Dedifferentiated amniotic fluid mesenchymal stem cell (primary cell): ENCODE data around the gene RCBTB1.
A peak's percentile ranks its signal among the peaks of the same experiment; 100 is the strongest.
"Not testable (repeated sequence)": the region's sequence is repeated elsewhere in the genome, so short reads cannot be mapped to it uniquely, and the experiment has no call there.

Experiments used
- DNase-seq: peaks from one replicate; pipeline ENCODE4 v3.0.0-alpha.2; 2016; ENCODE audit errors: extremely low spot score

The RCBTB1 gene

DNA sequence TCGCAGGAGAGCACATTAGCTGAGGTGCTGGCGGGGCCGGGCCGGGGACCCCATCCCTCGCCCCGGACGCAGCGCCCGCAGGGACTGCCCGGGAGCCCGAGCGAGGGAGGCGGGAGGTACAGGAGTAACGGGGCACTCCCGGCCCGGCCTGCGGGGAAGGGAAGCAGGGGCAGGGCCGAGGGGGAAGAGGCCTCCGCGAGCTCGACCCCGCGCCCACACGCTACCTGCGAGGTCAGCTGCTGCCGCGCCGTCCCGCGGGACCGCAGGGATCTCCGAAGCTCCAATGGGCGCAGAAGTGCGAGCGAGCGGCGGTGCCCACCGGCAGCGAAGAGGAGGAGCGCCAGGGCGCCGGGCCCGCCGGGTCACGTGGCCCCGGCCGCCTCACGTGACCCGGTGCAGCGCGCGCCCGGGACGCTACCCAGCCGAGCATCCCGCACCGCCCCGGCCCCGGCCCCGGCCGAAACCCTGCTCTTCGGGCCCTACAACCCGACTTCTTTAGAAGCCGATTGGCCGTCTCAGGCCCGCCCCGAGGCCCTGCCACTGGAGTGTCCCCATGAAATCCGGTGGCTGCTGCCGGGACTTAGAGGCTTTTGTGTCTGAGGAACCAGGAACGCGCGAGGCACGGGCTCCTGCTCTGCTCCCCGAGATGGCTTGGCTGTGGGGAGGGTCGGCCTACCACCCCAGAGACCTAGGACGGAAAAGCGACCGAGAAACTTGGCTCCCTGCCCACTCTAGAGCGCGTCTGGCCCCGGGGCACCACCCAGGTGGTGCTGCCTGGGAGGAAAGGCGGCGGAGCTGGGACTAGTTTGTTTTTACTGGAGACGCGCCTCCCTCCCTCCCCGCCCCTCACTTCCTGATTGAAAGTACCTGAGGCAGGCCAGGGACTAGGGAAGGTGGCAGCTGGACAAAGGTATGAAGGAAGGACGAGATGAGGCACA lies at the start of gene RCBTB1:
TSS of gene RCBTB1 (minus strand) at position 339 of the 938 bp plus-strand sequence. CDS start 18,279 bp downstream, outside the sequence.
- DNase-seq: peak; percentile 37

- no peak for DNase-seq
Observed at GRCh38 chr13:49633710-49634109, 48.4 kb upstream of the RCBTB1 start.

GRCh38 chr13:49632156-49632555 lies 46.8 kb upstream of the RCBTB1 start:
- no peak for DNase-seq

GRCh38 chr13:49630580-49630979 lies 45.2 kb upstream of the RCBTB1 start:
- no peak for DNase-seq

DNA sequence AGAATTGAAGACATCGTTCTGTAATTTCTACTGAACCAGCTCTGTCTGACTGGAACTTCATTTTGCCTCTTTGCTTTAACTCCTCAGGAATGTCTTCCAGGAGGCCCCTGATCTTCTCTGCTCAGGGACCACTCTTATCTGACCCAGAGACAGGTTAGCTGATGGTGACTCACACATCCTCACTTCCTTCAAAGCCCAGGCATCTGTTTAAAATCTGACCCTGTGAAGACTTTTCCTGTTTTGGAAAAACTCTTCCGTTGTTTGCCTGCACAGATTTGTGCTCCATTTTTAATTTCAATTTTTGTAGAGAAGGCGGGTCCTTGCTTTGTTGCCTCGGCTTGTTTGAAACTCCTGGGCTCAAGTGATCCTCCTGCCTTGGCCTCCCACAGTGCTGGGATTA lies 44.6 kb upstream of the RCBTB1 start:
- no peak for DNase-seq

- DNase-seq: no peak
Observed at GRCh38 chr13:49629196-49629938, 44.0 kb upstream of the RCBTB1 start.

- no peak for DNase-seq
Observed at GRCh38 chr13:49627831-49628652, 42.7 kb upstream of the RCBTB1 start, which contains the start of gene ARL11. Gene ARL11, plus strand, starts transcription at chr13:49628507. Its CDS starts 1,941 bp downstream, at chr13:49630448.

DNA sequence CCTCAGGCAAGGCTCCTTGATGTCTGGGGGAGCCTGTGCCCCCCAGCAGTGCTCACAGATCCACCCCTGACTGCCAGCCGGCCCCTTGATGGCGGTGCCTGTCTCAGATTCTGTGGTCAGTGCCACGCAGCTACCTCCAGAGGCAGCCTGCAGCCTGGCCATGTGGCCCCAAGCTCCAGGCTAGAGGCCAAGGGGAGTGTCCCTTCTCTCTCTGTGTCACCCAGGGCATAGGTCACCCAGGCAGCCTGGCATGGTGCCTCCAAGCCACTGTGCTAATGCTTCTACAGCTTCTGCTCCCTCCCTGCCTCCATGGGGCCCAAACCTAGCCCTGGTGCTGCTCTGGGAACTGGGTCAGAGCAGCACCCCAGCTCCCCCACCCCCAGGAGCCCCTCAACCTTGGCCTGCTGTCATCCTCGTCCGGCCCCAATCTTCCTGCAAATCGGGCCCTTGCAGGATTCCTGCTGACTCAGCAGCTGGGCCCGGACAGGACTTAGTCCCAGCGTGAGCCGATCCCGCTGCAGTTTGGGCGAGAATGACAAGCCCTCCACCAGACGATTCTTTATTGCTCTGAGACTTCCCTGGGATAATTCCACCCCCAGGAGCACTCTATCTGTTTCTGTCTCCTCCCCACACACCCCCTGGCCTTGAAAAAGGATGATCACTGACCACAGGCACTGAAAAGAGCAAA lies 40.2 kb upstream of the RCBTB1 start:
- DNase-seq: no peak

GRCh38 chr13:49624229-49624628 lies 38.9 kb upstream of the RCBTB1 start:
- no peak for DNase-seq

- no peak for DNase-seq
Observed at GRCh38 chr13:49622174-49622946, 37.0 kb upstream of the RCBTB1 start.

- no peak for DNase-seq
Observed at GRCh38 chr13:49620170-49620621, 34.8 kb upstream of the RCBTB1 start.

DNA sequence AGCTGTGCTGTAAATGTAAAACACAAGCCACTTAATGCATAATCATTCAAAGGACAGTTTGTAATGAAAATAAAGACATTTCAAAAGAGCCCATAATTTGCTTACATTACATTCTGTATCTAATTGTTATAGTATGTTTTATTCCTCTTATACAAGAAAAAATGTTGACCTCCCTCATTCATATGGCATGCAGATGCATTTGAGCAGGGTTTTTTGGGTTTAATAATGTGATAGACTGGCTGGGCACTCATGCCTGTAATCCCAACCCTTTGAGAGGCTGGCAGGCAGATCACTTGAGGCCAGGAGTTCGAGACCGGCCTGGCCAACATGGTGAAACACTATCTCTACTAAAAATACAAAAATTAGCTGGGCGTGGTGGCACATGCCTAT lies 31.3 kb upstream of the RCBTB1 start:
- DNase-seq: no peak

DNA sequence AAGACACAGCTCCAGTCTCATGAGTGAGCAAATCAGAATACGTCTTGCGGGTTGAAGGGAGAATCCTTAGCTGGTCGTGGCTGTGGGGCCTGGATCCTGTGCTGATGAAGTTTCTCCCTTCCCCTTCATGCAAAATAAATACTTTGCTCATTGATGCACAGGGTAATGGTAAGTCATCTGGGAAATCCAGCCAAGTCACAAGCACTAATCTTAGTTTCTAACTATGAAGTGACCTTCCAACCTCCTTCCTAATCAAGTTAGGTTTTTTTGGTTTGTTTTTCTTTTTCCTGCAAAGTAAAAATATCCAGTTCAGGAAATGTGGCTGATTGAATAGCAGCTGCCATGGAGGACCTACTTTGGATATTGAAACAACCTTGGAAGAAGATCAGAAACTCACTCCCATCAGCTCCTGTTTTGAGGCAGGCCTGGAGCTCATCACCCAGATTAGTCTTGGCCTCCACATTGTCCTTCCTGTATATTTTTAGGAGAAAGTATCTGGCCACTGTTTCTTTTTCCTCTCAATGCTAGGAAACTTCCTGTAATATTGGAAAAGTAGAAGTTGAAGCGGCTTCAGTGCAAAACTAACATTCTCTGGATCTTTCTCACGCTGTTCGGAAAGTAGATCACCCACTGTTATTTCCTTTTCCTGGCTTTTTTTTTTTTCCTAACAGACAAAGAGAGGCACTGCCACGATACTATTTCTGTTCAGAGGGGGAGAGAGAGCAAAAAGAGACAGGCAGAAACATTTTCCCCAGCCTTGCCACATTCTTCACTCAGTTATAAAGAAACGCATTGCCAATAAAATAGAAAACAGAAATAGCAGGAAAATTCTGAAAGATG lies 30.7 kb upstream of the RCBTB1 start:
- DNase-seq: no peak

GRCh38 chr13:49612042-49612441 lies 26.7 kb upstream of the RCBTB1 start:
- DNase-seq: not testable (repeated sequence)

DNA sequence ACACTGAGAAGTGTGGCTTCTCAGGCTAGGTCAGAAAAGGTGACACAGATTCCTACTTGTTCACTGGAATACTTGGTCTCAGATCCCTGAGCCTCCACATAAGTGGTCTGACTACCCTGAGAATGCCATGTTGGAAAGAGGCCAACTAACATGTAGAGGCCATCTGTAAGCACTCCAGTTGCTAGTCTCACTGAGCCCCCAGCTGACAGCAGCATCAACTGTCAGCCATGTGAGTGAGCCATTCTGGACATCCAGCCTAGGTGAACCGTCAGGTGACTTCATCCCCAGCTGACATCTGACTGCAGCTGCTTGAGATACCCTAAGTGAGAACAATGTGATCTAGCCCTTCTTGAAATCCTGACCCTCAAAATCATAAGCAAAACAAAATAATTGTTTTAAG lies 24.8 kb upstream of the RCBTB1 start:
- DNase-seq: no peak

DNA sequence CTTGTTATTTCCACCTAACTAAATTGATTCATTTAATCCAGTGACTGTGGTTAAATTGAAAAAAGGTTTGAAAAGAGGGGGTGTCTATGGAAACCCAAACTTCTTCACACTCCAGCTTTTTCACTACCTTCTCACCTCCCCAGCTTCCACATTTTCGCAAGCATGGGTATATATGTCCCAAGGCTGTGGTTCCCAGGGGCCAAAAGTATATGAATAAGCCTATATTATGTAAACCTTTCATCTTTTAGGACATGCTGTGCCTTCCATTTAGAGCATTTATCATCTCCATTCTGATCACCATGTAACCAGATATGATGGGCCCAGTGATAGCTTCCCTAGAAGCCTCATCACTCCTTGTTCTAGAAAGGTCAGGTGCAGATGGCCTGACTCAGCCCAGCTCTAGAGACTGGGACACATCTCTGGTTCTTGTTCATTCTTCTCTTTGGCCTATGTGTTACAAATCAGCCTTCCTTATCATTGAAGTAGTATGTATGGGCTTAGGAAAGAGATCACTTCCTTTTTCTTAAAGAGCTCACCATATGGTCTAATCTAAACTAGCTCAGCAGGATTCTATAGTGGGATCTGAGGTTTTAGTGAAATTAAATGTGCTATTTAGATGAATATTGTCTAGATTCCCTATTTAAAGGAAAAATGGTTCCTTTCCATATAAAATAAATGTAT lies 23.4 kb upstream of the RCBTB1 start:
- DNase-seq: no peak

DNA sequence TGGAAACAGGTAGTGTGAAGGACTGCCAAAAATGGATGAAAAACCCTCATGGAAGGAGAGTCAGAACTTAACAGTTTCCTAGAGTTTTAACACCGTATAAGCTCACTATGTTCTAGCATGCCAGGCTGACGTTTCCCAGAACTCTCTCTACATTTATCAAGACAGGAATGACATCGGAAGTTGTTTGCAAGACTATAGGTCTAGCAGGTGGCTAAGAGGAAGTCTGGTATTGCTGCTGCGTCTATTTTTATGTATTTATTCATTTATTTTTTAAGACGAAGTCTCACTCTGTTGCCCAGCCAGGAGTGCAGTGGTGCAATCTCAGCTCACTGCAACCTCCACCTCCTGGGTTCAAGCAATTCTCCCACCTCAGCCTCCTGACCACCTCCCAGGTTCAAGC lies 22.4 kb upstream of the RCBTB1 start:
- DNase-seq: no peak

DNA sequence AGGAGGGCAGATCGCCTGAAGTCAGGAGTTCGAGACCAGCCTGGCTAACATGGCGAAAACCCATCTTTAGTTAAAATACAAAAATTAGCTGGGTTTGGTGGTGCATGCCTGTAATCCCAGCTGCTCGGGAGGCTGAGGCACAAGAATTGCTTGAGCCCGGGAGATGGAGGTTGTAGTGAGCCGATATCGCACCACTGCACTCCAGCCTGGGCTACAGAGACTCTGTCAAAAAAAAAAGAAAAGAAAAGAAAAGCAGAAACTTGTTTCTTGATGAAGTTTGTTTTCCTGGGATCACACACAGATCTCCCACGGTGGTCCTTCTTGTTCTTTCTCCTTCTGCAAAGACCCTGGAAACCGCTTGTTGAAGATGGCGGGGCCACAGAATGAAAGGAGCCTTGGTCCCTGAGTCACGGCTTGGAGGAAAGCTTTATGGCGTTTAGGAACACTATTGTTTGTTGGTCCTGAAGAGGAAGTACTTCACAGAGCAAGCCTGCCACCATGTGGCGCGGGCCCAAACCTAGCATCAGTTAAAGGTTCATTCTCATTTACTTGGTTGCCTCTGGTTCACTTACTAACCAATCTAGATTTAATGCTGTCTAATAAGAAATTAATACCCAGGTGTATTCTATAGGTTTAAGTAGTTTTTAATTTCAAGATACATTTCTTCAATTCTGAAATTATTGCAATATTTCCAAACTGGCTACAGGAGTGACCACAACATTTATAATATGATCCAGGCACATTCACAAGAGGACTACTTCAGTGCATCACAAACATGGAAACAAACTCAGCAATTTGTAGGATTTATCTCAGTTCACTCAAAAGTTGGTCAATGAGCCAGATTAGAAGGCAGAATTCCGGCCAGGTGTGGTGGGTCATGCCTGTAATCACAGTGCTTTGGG lies 21.6 kb upstream of the RCBTB1 start:
- peak; percentile 95 for DNase-seq
